Effector memory CD4-positive, alpha-beta T cell (primary cell): Measurements from ENCODE around the gene CNPY1.
"Not testable (repeated sequence)": the region's sequence is repeated elsewhere in the genome, so short reads cannot be mapped to it uniquely, and the experiment has no call there.

Experiments used
- DNase-seq, 3 donors: peaks; one replicate each; pipeline ENCODE4 v3.0.0-alpha.2; 2020
- H3K27ac ChIP-seq: 2 replicates; pipeline ENCODE4 v1.7.0; 2013; ENCODE audit warnings: mild to moderate bottlenecking, low read length, moderate library complexity; ENCODE audit not compliant: insufficient read depth, poor library complexity, severe bottlenecking
- H3K27me3 ChIP-seq: replicated peaks from 2 replicates; pipeline ENCODE4 v1.7.0; 2013; ENCODE audit warnings: mild to moderate bottlenecking, low read length; ENCODE audit not compliant: insufficient read depth, control insufficient read depth, poor library complexity, severe bottlenecking
- H3K36me3 ChIP-seq: 2 replicates; pipeline ENCODE4 v1.7.0; 2013; ENCODE audit warnings: mild to moderate bottlenecking, low read length, moderate library complexity; ENCODE audit not compliant: control insufficient read depth, insufficient read depth
- H3K4me1 ChIP-seq: 2 replicates; pipeline ENCODE4 v1.7.0; 2013; ENCODE audit warnings: low read length, mild to moderate bottlenecking; ENCODE audit not compliant: control insufficient read depth, insufficient read depth, poor library complexity, severe bottlenecking
- H3K4me3 ChIP-seq: 2 replicates; pipeline ENCODE4 v1.7.0; 2013; ENCODE audit warnings: low read length, low read depth, mild to moderate bottlenecking; ENCODE audit not compliant: insufficient read depth, poor library complexity, severe bottlenecking
- H3K9me3 ChIP-seq: 2 replicates; pipeline ENCODE4 v1.7.0; 2013; ENCODE audit warnings: mild to moderate bottlenecking, low read length, moderate library complexity; ENCODE audit not compliant: control insufficient read depth

The CNPY1 gene

GRCh38 chr7:155523168-155523675 lies 23.1 kb downstream of the CNPY1 start:
- no peaks in the 10 kb centered on the region for H3K9me3 ChIP-seq
- no peak for DNase-seq
- H3K4me3 ChIP-seq: no peak overlapping the region
- H3K36me3 ChIP-seq: no peaks in the 10 kb centered on the region
- no peaks in the 10 kb centered on the region for H3K27me3 ChIP-seq
- no peak overlapping the region for H3K27ac ChIP-seq
- no peaks in the 10 kb centered on the region for H3K4me1 ChIP-seq

- Histone ChIP-seq H3K9me3 (no peaks in the 10 kb centered on the region), H3K4me1 (no peaks in the 10 kb centered on the region), H3K4me3 (no peak overlapping the region), H3K36me3 (no peaks in the 10 kb centered on the region), H3K27me3 (no peaks in the 10 kb centered on the region), H3K27ac (no peak overlapping the region)
- no peak for DNase-seq
Observed at GRCh38 chr7:155521743-155522398, 24.5 kb downstream of the CNPY1 start.

GRCh38 chr7:155521007-155521742 lies 25.2 kb downstream of the CNPY1 start:
- Histone ChIP-seq H3K9me3 (no peaks in the 10 kb centered on the region), H3K27ac (no peak overlapping the region), H3K4me1 (no peaks in the 10 kb centered on the region), H3K36me3 (no peaks in the 10 kb centered on the region), H3K4me3 (no peak overlapping the region), H3K27me3 (no peaks in the 10 kb centered on the region)
- no peak for DNase-seq

DNA sequence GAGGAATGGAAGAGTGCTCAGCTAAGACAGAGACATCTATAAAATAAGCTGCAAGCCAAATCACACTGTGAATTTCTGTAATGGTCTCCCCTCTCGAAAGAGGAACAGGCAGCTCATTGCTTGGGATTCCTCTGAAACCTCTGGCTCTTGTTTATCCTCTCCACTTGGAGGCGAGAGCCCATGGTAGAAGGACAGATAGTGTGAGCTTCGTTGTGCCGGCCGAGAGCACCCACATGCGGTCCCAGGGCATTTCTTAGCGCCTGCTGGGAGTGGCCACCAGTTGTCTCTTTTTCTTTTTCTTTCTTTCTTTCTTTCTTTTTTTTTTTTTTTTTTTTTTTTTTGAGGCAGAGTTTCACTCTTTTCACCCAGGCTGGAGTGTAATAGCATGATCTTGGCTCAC lies 26.2 kb downstream of the CNPY1 start:
- H3K4me3 ChIP-seq: no peak overlapping the region
- no peak overlapping the region for H3K27ac ChIP-seq
- no peaks in the 10 kb centered on the region for H3K36me3 ChIP-seq
- no peaks in the 10 kb centered on the region for H3K4me1 ChIP-seq
- DNase-seq: no peak
- H3K9me3 ChIP-seq: no peaks in the 10 kb centered on the region
- H3K27me3 ChIP-seq: peaks cover 5% of the 10 kb centered on the region

GRCh38 chr7:155519358-155519757 lies 27.0 kb downstream of the CNPY1 start:
- not testable (repeated sequence) for H3K36me3 ChIP-seq, H3K9me3 ChIP-seq, H3K4me3 ChIP-seq, DNase-seq, H3K27ac ChIP-seq, H3K4me1 ChIP-seq, H3K27me3 ChIP-seq

DNA sequence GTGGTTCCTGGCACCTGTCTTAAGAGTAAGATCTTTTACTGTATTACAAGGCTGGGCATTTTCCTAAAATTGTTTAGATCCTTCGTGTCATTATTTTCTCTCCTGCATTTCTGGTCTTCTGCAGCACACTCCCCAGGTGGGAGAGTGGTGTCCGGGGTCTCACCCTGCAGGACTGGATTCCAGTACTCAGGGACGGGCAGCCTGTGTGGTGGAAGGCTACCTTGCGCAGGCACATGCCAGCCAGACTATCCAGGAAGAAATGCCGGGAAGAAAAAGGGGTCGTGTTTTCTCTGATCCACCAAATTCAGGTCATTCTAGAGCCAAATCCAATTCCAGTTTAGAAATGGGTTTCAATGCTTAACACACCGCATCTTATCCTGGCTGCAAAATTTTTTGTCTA lies 27.7 kb downstream of the CNPY1 start:
- Histone ChIP-seq H3K27me3 (peaks cover 11% of the 10 kb centered on the region), H3K27ac (no peak overlapping the region), H3K4me3 (no peak overlapping the region), H3K9me3 (no peaks in the 10 kb centered on the region), H3K36me3 (no peaks in the 10 kb centered on the region), H3K4me1 (no peaks in the 10 kb centered on the region)
- no peak for DNase-seq

DNA sequence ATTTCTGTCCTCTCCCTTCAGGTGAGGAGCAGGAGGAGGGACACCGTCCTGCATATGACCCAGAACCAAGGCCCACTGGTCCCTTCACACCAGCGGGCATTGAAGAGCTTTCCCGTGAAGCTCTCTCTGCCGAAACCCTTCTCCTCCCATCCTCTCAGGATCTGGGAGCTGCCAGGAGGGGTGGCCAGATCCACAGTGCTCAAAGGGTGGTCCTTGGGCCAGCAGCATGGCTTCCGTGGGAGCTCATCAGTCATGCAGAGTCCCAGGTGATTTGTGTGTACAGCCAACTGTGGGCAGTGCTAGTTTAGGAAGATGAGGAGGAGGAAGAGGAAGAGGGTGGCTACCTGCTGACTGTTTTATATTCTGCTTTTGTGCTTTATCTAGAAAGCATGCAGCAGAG lies 28.4 kb downstream of the CNPY1 start:
- no peaks in the 10 kb centered on the region for H3K4me1 ChIP-seq
- no peaks in the 10 kb centered on the region for H3K36me3 ChIP-seq
- H3K9me3 ChIP-seq: no peaks in the 10 kb centered on the region
- peaks cover 11% of the 10 kb centered on the region for H3K27me3 ChIP-seq
- DNase-seq: no peak
- H3K4me3 ChIP-seq: no peak overlapping the region
- H3K27ac ChIP-seq: no peak overlapping the region

- Histone ChIP-seq H3K4me1 (no peaks in the 10 kb centered on the region), H3K27ac (no peak overlapping the region), H3K4me3 (no peak overlapping the region), H3K36me3 (no peaks in the 10 kb centered on the region), H3K9me3 (no peaks in the 10 kb centered on the region), H3K27me3 (peaks cover 13% of the 10 kb centered on the region)
- no peak for DNase-seq
Observed at GRCh38 chr7:155517452-155517851, 28.9 kb downstream of the CNPY1 start.

DNA sequence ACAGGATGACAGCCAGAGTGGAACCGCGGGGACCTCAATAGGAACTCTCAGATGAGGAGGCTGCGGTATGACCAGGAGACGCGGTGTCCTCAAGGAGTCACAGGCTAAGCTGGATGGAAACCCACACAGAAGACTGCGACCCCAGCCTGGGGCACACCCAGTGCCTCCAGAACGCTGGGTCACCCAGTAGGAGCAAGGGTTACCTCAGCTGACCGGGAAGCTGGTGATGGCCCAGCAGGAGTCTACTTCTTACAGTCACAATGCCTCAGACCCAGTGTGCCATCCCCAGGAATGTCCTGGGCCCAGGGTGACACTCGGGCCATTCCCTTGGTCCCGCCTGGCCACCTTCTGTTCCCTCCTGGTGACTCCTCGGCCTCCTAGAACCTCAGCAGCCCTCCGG lies 29.9 kb downstream of the CNPY1 start:
- Histone ChIP-seq H3K9me3 (no peaks in the 10 kb centered on the region), H3K27ac (no peak overlapping the region), H3K4me3 (no peak overlapping the region), H3K4me1 (no peaks in the 10 kb centered on the region), H3K27me3 (peaks cover 20% of the 10 kb centered on the region), H3K36me3 (no peaks in the 10 kb centered on the region)
- DNase-seq: no peak

GRCh38 chr7:155515318-155515717 lies 31.0 kb downstream of the CNPY1 start:
- H3K4me1 ChIP-seq: peaks cover under 1% of the 10 kb centered on the region
- peaks cover 20% of the 10 kb centered on the region for H3K27me3 ChIP-seq
- no peaks in the 10 kb centered on the region for H3K9me3 ChIP-seq
- H3K4me3 ChIP-seq: no peak overlapping the region
- H3K27ac ChIP-seq: no peak overlapping the region
- no peaks in the 10 kb centered on the region for H3K36me3 ChIP-seq
- no peak for DNase-seq
